ENCODE measurements around the gene SYMPK.

DNA sequence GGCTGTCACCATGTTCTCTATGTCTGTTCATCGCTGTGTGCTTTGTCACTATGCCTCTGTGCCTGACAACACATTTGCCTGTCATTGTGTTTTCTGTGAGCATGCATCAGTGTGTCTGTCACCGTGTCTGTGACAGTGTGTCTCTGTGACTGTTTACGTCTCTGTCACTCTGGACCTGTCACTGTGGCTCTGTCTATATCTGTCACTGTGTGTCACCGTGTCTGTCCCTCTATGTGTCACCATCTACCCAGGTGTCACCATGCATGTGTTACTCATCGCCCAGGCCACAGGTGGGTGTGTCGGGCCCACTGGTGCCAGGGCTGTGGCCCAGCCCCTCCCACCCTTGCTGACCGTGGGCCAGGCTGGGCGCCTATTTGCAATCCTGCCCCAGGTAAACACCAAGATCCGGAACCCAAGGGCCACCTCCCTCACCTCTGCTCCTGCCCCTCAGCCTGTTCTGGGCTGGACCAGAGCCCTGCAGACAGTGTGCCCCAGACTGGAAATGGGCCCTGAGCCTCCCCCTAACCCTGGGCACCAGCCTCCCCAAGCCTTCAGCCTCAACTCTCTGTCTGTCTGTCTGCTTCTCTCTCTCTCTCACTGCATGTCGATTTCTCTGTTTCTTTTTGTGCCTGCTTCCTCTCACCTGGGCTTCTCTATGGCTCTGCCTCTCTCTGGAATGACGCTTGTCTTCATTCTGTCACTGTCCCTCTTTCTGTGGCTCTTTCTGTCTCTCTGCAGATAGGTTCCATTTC is 15.3 kb upstream of the SYMPK start:
- TF ChIP-seq EZH2phosphoT487 (IDR thresholded peaks at IDR 0.05; ENCODE audit: borderline replicate concordance, low read length) = no peak
- TF ChIP-seq, protein P1, sequence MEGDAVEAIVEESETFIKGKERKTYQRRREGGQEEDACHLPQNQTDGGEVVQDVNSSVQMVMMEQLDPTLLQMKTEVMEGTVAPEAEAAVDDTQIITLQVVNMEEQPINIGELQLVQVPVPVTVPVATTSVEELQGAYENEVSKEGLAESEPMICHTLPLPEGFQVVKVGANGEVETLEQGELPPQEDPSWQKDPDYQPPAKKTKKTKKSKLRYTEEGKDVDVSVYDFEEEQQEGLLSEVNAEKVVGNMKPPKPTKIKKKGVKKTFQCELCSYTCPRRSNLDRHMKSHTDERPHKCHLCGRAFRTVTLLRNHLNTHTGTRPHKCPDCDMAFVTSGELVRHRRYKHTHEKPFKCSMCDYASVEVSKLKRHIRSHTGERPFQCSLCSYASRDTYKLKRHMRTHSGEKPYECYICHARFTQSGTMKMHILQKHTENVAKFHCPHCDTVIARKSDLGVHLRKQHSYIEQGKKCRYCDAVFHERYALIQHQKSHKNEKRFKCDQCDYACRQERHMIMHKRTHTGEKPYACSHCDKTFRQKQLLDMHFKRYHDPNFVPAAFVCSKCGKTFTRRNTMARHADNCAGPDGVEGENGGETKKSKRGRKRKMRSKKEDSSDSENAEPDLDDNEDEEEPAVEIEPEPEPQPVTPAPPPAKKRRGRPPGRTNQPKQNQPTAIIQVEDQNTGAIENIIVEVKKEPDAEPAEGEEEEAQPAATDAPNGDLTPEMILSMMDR (IDR thresholded peaks at IDR 0.05; ENCODE audit: low read depth, low read length, poor library complexity, severe bottlenecking) = no peak

All from DOHH2 (cell line).